ENCODE data around the gene VAMP4.
"Not testable (repeated sequence)": the region's sequence is repeated elsewhere in the genome, so short reads cannot be mapped to it uniquely, and the experiment has no call there.

The VAMP4 gene

GRCh38 chr1:171683870-171684269 is 58.0 kb downstream of the VAMP4 start:
- DNase-seq = no peak

GRCh38 chr1:171680339-171680738 is 61.5 kb downstream of the VAMP4 start:
- DNase-seq = no peak

GRCh38 chr1:171676823-171677222 is 65.0 kb downstream of the VAMP4 start:
- DNase-seq = no peak

- DNase-seq = no peak
These were observed 67.1 kb downstream of the VAMP4 start for GRCh38 chr1:171674431-171675405.

- DNase-seq = no peak
These were observed 71.1 kb downstream of the VAMP4 start for GRCh38 chr1:171670739-171671138.

GRCh38 chr1:171668372-171668771 is 73.5 kb downstream of the VAMP4 start:
- no peak for DNase-seq

- no peak for DNase-seq
These were observed 75.6 kb downstream of the VAMP4 start for GRCh38 chr1:171666114-171666769.

GRCh38 chr1:171664976-171665375 is 76.9 kb downstream of the VAMP4 start:
- DNase-seq = no peak

- no peak for DNase-seq
These were observed 77.8 kb downstream of the VAMP4 start for GRCh38 chr1:171663854-171664575.

- DNase-seq = no peak
These were observed 78.6 kb downstream of the VAMP4 start for GRCh38 chr1:171663036-171663853.

GRCh38 chr1:171661076-171661650 is 80.7 kb downstream of the VAMP4 start:
- DNase-seq = no peak

- DNase-seq = not testable (repeated sequence)
These were observed 85.7 kb downstream of the VAMP4 start for GRCh38 chr1:171656206-171656605.

GRCh38 chr1:171655746-171656116 is 86.1 kb downstream of the VAMP4 start:
- no peak for DNase-seq

- peak; percentile 92 for DNase-seq
These were observed 86.7 kb downstream of the VAMP4 start for GRCh38 chr1:171654942-171655745.

GRCh38 chr1:171654201-171654941 is 87.5 kb downstream of the VAMP4 start:
- no peak for DNase-seq

- no peak for DNase-seq
These were observed 88.1 kb downstream of the VAMP4 start for GRCh38 chr1:171653796-171654195.

GRCh38 chr1:171652234-171652822 is 89.5 kb downstream of the VAMP4 start, which contains the start of gene MYOC:
Gene MYOC, minus strand, starts transcription at chr1:171652688. Its CDS starts 77 bp downstream, at chr1:171652611.
- DNase-seq = no peak

Measured in activated CD8-positive, alpha-beta memory T cell treated with anti-CD3 and anti-CD28 coated beads, Interleukin-2, amount 50 U/mL, for 48 hours (primary cell).